Retinal pigment epithelial cell (primary cell): ENCODE results near the gene SMURF1.

Source experiments
- DNase-seq: peaks from one replicate; pipeline ENCODE4 v3.0.0-alpha.2; 2010; ENCODE audit warnings: low read depth
- H3K4me3 ChIP-seq: 2 replicates; pipeline ENCODE4 v1.5.1; 2011; ENCODE audit warnings: mild to moderate bottlenecking, low read length, control low read depth, moderate library complexity
- TF ChIP-seq, protein P1 (sequence below): conservative IDR thresholded peaks from 2 replicates; pipeline ENCODE4 v1.5.1; 2011; ENCODE audit warnings: low read depth, low read length, control low read depth, inconsistent platforms

SMURF1 gene

GRCh38 chr7:99121496-99122021 lies 22.3 kb downstream of the SMURF1 start:
- H3K4me3 ChIP-seq, result no peak overlapping the region
- TF ChIP-seq, protein P1, sequence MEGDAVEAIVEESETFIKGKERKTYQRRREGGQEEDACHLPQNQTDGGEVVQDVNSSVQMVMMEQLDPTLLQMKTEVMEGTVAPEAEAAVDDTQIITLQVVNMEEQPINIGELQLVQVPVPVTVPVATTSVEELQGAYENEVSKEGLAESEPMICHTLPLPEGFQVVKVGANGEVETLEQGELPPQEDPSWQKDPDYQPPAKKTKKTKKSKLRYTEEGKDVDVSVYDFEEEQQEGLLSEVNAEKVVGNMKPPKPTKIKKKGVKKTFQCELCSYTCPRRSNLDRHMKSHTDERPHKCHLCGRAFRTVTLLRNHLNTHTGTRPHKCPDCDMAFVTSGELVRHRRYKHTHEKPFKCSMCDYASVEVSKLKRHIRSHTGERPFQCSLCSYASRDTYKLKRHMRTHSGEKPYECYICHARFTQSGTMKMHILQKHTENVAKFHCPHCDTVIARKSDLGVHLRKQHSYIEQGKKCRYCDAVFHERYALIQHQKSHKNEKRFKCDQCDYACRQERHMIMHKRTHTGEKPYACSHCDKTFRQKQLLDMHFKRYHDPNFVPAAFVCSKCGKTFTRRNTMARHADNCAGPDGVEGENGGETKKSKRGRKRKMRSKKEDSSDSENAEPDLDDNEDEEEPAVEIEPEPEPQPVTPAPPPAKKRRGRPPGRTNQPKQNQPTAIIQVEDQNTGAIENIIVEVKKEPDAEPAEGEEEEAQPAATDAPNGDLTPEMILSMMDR, result no peak
- DNase-seq, result no peak

DNA sequence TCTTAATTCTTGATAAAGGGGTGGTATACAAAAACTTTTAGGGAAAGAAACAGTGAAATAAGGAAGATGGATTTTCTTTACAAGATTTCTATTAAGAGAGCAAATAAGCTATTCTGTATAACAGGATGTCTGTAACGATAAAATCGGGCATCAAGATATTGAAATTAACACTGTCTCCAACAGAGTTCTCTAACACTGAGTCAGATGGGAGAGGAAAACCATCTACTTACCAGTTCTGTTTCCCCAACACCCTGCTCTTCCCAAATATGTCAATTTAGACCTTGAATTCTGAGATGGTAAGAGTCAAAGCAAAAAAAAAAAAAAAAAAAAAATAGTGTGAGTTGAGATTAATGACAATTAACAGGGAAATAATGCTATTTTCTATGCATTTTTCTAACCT lies 23.0 kb downstream of the SMURF1 start:
- DNase-seq, result no peak
- H3K4me3 ChIP-seq, result no peak overlapping the region
- TF ChIP-seq, protein P1, result no peak

DNA sequence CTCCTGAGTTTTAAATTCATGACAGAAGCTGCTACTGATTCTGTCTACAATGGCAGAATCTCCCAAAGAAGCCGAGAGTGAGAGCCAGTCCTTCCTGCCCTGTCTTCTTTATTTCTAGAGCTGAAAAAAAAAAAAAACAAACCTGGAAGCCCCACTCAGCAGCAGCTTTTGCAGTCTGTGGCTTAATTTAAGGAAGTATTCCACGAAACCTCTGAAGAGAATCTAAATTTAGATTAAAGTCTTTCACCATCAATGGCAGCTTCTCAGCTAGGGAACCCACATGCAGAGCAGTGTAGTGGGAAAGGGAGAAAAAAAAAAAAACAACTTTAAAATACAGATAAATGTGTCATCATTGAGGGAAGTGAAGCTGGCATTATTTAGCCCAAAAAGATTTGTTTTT lies 23.4 kb downstream of the SMURF1 start:
- TF ChIP-seq, protein P1, result no peak
- DNase-seq, result no peak
- H3K4me3 ChIP-seq, result no peak overlapping the region

- no peak for DNase-seq
- TF ChIP-seq, protein P1, result no peak
- no peak overlapping the region for H3K4me3 ChIP-seq
These were observed 25.8 kb downstream of the SMURF1 start for GRCh38 chr7:99118077-99118476.

DNA sequence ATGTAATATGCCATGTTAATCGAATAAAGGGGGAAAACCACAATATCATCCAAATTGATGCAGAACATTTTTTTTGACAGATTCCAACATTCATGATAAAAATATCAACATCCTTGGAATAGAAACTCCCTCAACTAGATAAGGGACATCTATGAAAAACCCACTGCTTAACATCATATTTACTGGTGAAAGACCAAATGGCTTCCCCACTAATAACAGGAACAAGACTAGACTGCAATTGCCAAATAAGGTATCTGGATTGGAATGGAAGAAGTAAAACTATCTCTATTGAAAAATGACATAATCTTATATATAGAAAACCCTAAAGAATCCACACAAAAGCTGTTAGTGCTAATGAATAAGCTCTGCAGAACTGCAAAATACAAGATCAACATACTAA lies 27.8 kb downstream of the SMURF1 start:
- DNase-seq, result no peak
- H3K4me3 ChIP-seq, result no peak overlapping the region
- TF ChIP-seq, protein P1, result no peak

- TF ChIP-seq, protein P1, result no peak
- H3K4me3 ChIP-seq, result no peak overlapping the region
- DNase-seq, result no peak
These were observed 28.5 kb downstream of the SMURF1 start for GRCh38 chr7:99115379-99115778.

GRCh38 chr7:99112979-99113378 lies 30.9 kb downstream of the SMURF1 start:
- H3K4me3 ChIP-seq, result no peak overlapping the region
- no peak for DNase-seq
- TF ChIP-seq, protein P1, result no peak
